HepG2 (cell line): ENCODE measurements around the gene NUBP1. TPM values are rescaled to one million over a fixed set of nuclear protein-coding genes. Genes with fewer than 3 reads are reported as not detected.

ENCODE experiments used
- ASH2L ChIP-seq: fragments of 300-600, 200-600 bp; sonication (generic); IDR thresholded peaks from 2 replicates; pipeline ENCODE4 v1.7.0; 2017; ENCODE audit warnings: low read depth, mild to moderate bottlenecking, moderate library complexity, mixed read lengths, low read length; ENCODE audit not compliant: insufficient read length
- ATF1 ChIP-seq: IDR thresholded peaks from 2 replicates; pipeline ENCODE4 v1.6.1; 2016; ENCODE audit warnings: mild to moderate bottlenecking, control low read depth
- CBFB ChIP-seq: sonication (generic); formaldehyde crosslinking; IDR thresholded peaks from 2 replicates; pipeline ENCODE4 v1.4.0; 2020; ENCODE audit warnings: missing genetic modification reagents
- GATA4 ChIP-seq: sonication (generic); IDR thresholded peaks from 2 replicates; pipeline ENCODE4 v1.6.1; 2016; ENCODE audit warnings: antibody characterized with exemption, low read depth, borderline replicate concordance
- GTF2F1 ChIP-seq: fragments of 150-350 bp; IDR thresholded peaks from 2 replicates; pipeline ENCODE4 v1.6.1; 2014; ENCODE audit warnings: low read length
- HNRNPL ChIP-seq: fragments of 200-400 bp; formaldehyde crosslinking; IDR thresholded peaks from 2 replicates; pipeline ENCODE4 v1.6.1; 2017; ENCODE audit warnings: mild to moderate bottlenecking, low read depth, low read length
- KLF15 ChIP-seq: sonication (generic); formaldehyde crosslinking; IDR thresholded peaks from 2 replicates; pipeline ENCODE4 v1.8.1; 2023; ENCODE audit warnings: borderline replicate concordance, mild to moderate bottlenecking, inconsistent platforms, missing genetic modification reagents, mixed read lengths
- MIER2 ChIP-seq: IDR thresholded peaks from 2 replicates; pipeline ENCODE4 v1.6.1; 2016; ENCODE audit warnings: missing biosample characterization, missing genetic modification reagents
- NFYB ChIP-seq: sonication (generic); formaldehyde crosslinking; IDR thresholded peaks from 2 replicates; pipeline ENCODE4 v1.4.0; 2020; ENCODE audit warnings: missing genetic modification reagents
- PHF20 ChIP-seq: sonication (generic); formaldehyde crosslinking; IDR thresholded peaks from 2 replicates; pipeline ENCODE4 v1.5.0; 2020; ENCODE audit warnings: mild to moderate bottlenecking, missing genetic modification reagents
- RCOR2 ChIP-seq: IDR thresholded peaks from 2 replicates; pipeline ENCODE4 v1.6.1; 2016; ENCODE audit warnings: missing biosample characterization, missing genetic modification reagents
- RNF2 ChIP-seq: fragments of 450-650 bp; conservative IDR thresholded peaks from 2 replicates; pipeline ENCODE4 v1.6.1; 2016; ENCODE audit warnings: low read depth
- SOX6 ChIP-seq, 2 experiments: fragments of 450-650 bp in 1 of 2; sonication (generic) in 1 of 2; formaldehyde crosslinking in 1 of 2; IDR thresholded peaks; 2 replicates each; pipeline versions ENCODE4 v1.4.0 to v1.6.1; 2017 to 2020; ENCODE audit warnings: antibody characterized with exemption in 1 of 2, mild to moderate bottlenecking in 1 of 2, missing genetic modification reagents in 1 of 2
- TCF12 ChIP-seq, 2 experiments: fragments of 450-650 bp in 1 of 2; sonication (generic) in 1 of 2; formaldehyde crosslinking in 1 of 2; IDR thresholded peaks; 2 replicates each; pipeline versions ENCODE4 v1.6.1 to v1.8.0; 2017 to 2022; ENCODE audit warnings: antibody characterized with exemption in 1 of 2, mild to moderate bottlenecking in 1 of 2, missing genetic modification reagents in 1 of 2, moderate library complexity in 1 of 2
- ZBTB3 ChIP-seq: sonication (generic); formaldehyde crosslinking; IDR thresholded peaks from 2 replicates; pipeline ENCODE4 v1.4.0; 2020; ENCODE audit warnings: low read depth, mild to moderate bottlenecking, moderate library complexity, missing genetic modification reagents, borderline replicate concordance
- ZNF24 ChIP-seq: fragments of 450-650 bp; IDR thresholded peaks from 2 replicates; pipeline ENCODE4 v1.6.1; 2017; ENCODE audit warnings: antibody characterized with exemption, mild to moderate bottlenecking
- ZNF296 ChIP-seq: sonication (generic); formaldehyde crosslinking; conservative IDR thresholded peaks from 2 replicates; pipeline ENCODE4 v1.5.0; 2020; ENCODE audit warnings: mild to moderate bottlenecking, missing genetic modification reagents
- ZNF543 ChIP-seq: sonication (generic); formaldehyde crosslinking; IDR thresholded peaks from 2 replicates; pipeline ENCODE4 v1.4.0; 2020; ENCODE audit warnings: mild to moderate bottlenecking, missing genetic modification reagents
- ZNF550 ChIP-seq: sonication (generic); formaldehyde crosslinking; IDR thresholded peaks from 2 replicates; pipeline ENCODE4 v1.4.0; 2020; ENCODE audit warnings: mild to moderate bottlenecking, missing genetic modification reagents, borderline replicate concordance
- ZNF629 ChIP-seq: sonication (generic); formaldehyde crosslinking; conservative IDR thresholded peaks from 2 replicates; pipeline ENCODE4 v1.5.0; 2020; ENCODE audit warnings: missing genetic modification reagents
- ZNF644 ChIP-seq: IDR thresholded peaks from 2 replicates; pipeline ENCODE4 v1.6.1; 2016; ENCODE audit warnings: low read depth
- ZNF724P ChIP-seq: sonication (generic); formaldehyde crosslinking; IDR thresholded peaks from 2 replicates; pipeline ENCODE4 v1.8.0; 2022; ENCODE audit warnings: missing genetic modification reagents, borderline replicate concordance
- ZNF782 ChIP-seq: sonication (generic); formaldehyde crosslinking; IDR thresholded peaks from 2 replicates; pipeline ENCODE4 v1.4.0; 2020; ENCODE audit warnings: missing genetic modification reagents, mild to moderate bottlenecking, borderline replicate concordance
- polyA plus RNA-seq, 8 experiments: library from polyadenylated mRNA; depleted of rRNA in 3 of 8; stranded (reverse) in 7 of 8; unstranded in 1 of 8; fragments of >200 nt; fragmentation: Illumina TruSeq in 4 of 8; extraction: Trizol in 4 of 8; gene quantifications; 2 replicates each; pipeline versions ENCODE4 v1.2.1 to v1.2.3, GENCODE V29; 2011 to 2016; ENCODE audit warnings: low read depth in 4 of 8, missing spikeins in 1 of 8, mixed read lengths in 1 of 8; ENCODE audit not compliant: insufficient read depth in 1 of 8
- total RNA-seq, 5 experiments: library from RNA; depleted of rRNA; stranded (reverse); fragments of >200 nt; fragmentation: Illumina TruSeq; extraction: Trizol; gene quantifications; 2 replicates each; pipeline ENCODE4 v1.2.3, GENCODE V29; 2016; ENCODE audit warnings: low read depth in 1 of 5
- TF ChIP-seq, protein P1 (sequence below): sonication (generic); formaldehyde crosslinking; IDR thresholded peaks from 2 replicates; pipeline ENCODE4 v1.5.1; 2020; ENCODE audit warnings: mild to moderate bottlenecking, missing genetic modification reagents, borderline replicate concordance
- TF ChIP-seq, protein P2 (sequence below): sonication (generic); formaldehyde crosslinking; IDR thresholded peaks from 2 replicates; pipeline ENCODE4 v1.5.0; 2020; ENCODE audit warnings: mild to moderate bottlenecking, missing genetic modification reagents
- TF ChIP-seq, protein P3 (sequence below): sonication (generic); formaldehyde crosslinking; IDR thresholded peaks from 2 replicates; pipeline ENCODE4 v1.4.0; 2020; ENCODE audit warnings: missing genetic modification reagents, mild to moderate bottlenecking, borderline replicate concordance

The NUBP1 gene
- total and polyA plus RNA-seq, 2 of the 13 experiments (the other 11 are each of a cell fraction or from before 2014, with no cell fraction given), result 53.5 to 70.4 TPM

DNA sequence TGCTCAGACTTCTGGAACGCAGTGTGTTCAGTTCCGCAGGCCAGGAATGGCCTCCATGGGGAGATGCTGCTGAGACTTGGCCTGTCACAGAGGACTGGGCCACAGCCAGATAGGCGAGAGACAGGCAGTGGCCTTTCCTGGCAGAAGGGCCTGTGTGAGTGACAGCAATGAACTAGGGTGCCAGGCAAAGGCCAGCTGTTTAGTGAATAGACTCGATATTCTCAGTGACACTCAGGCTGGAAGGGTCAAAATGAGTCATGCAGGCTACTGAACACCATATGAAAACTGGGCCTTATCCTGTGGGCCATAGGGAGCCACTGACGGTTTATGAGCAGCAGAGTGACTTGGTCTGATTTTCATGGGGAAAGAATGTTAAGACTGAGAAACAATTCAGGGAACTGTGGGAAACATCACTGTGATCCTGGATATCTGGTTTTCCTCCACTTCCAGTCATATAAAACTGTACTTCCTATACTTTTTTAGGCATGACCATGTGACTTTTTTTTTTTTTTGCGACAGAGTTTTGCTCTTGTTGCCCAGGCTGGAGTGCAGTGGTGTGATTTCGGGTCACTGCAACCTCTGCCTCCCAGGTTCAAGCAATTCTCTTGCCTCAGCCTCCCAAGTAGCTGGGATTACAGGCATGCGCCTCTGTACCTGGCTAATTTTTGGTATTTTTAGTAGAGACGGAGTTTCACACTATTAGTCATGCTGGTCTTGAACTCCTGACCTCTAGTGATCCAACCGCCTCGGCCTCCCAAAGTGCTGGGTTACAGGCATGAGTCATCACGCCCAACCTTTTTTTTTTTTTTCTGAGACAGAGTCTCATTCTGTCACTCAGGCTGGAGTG, 5.2 kb upstream of the NUBP1 start (continued):
- TF ChIP-seq ZNF296 (no peak), ZNF24 (no peak), GTF2F1 (no peak), RCOR2 (CRISPR knock-in tag) (no peak), RNF2 (no peak), NFYB (CRISPR knock-in tag) (no peak), CBFB (CRISPR knock-in tag) (no peak), SOX6 (IDR thresholded peaks at IDR 0.05) (no peak), SOX6 (CRISPR knock-in tag; IDR thresholded peaks at IDR 0.05) (peak; percentile 76), PHF20 (CRISPR knock-in tag) (no peak), ZNF543 (no peak; the same call in 1 of the 2 replicates), TCF12 (IDR thresholded peaks at IDR 0.05) (no peak), TCF12 (CRISPR knock-in tag; IDR thresholded peaks at IDR 0.05) (0 out of 2 replicates have a peak, but pooled peaks have one; percentile 84), ZNF629 (CRISPR knock-in tag) (no peak), ZNF644 (CRISPR knock-in tag) (peak; percentile 62; the same call in 1 of the 2 replicates), ZBTB3 (CRISPR knock-in tag) (no peak), MIER2 (no peak), HNRNPL (no peak), ZNF782 (CRISPR knock-in tag) (no peak), ZNF550 (CRISPR knock-in tag) (no peak), ATF1 (CRISPR knock-in tag) (no peak), ASH2L (peak; percentile 43), GATA4 (no peak), ZNF724P (CRISPR knock-in tag) (0 out of 2 replicates have a peak, but pooled peaks have one; percentile 58), KLF15 (CRISPR knock-in tag) (no peak)
- TF ChIP-seq, protein P1, sequence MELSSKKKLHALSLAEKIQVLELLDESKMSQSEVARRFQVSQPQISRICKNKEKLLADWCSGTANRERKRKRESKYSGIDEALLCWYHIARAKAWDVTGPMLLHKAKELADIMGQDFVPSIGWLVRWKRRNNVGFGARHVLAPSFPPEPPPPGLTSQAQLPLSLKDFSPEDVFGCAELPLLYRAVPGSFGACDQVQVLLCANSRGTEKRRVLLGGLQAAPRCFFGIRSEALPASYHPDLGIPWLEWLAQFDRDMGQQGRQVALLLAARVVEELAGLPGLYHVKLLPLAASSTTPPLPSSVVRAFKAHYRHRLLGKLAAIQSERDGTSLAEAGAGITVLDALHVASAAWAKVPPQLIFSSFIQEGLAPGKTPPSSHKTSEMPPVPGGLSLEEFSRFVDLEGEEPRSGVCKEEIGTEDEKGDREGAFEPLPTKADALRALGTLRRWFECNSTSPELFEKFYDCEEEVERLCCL (CRISPR knock-in tag), result no peak
- TF ChIP-seq, protein P2, sequence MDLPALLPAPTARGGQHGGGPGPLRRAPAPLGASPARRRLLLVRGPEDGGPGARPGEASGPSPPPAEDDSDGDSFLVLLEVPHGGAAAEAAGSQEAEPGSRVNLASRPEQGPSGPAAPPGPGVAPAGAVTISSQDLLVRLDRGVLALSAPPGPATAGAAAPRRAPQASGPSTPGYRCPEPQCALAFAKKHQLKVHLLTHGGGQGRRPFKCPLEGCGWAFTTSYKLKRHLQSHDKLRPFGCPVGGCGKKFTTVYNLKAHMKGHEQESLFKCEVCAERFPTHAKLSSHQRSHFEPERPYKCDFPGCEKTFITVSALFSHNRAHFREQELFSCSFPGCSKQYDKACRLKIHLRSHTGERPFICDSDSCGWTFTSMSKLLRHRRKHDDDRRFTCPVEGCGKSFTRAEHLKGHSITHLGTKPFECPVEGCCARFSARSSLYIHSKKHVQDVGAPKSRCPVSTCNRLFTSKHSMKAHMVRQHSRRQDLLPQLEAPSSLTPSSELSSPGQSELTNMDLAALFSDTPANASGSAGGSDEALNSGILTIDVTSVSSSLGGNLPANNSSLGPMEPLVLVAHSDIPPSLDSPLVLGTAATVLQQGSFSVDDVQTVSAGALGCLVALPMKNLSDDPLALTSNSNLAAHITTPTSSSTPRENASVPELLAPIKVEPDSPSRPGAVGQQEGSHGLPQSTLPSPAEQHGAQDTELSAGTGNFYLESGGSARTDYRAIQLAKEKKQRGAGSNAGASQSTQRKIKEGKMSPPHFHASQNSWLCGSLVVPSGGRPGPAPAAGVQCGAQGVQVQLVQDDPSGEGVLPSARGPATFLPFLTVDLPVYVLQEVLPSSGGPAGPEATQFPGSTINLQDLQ, result no peak
- TF ChIP-seq, protein P3, sequence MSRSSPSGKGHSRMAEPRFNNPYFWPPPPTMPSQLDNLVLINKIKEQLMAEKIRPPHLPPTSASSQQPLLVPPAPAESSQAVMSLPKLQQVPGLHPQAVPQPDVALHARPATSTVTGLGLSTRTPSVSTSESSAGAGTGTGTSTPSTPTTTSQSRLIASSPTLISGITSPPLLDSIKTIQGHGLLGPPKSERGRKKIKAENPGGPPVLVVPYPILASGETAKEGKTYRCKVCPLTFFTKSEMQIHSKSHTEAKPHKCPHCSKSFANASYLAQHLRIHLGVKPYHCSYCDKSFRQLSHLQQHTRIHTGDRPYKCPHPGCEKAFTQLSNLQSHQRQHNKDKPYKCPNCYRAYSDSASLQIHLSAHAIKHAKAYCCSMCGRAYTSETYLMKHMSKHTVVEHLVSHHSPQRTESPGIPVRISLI (CRISPR knock-in tag), result peak; percentile 98
